MV-4-11 (cell line): ENCODE data around the gene PRAMEF5.
"Not testable (repeated sequence)": the region's sequence is repeated elsewhere in the genome, so short reads cannot be mapped to it uniquely, and the experiment has no call there.

Source experiments
- DNase-seq: peaks from one replicate; lab custom pipeline; 2025; lab: John Stamatoyannopoulos, UW

PRAMEF5 gene

GRCh38 chr1:13277016-13277415 lies 23.0 kb downstream of the PRAMEF5 start:
- DNase-seq: not testable (repeated sequence)

GRCh38 chr1:13279617-13280016 lies 25.6 kb downstream of the PRAMEF5 start:
- not testable (repeated sequence) for DNase-seq

GRCh38 chr1:13285037-13285436 lies 31.0 kb downstream of the PRAMEF5 start, which contains the start of gene PRAMEF8:
Gene PRAMEF8 (minus strand): TSS chr1:13285137. CDS start chr1:13284091, 1,046 bp downstream.
- DNase-seq: not testable (repeated sequence)

GRCh38 chr1:13289030-13289429 lies 35.0 kb downstream of the PRAMEF5 start:
- not testable (repeated sequence) for DNase-seq

- DNase-seq: not testable (repeated sequence)
Measured at GRCh38 chr1:13297216-13297931, 43.4 kb downstream of the PRAMEF5 start.

GRCh38 chr1:13298699-13299098 lies 44.7 kb downstream of the PRAMEF5 start:
- not testable (repeated sequence) for DNase-seq

- not testable (repeated sequence) for DNase-seq
Measured at GRCh38 chr1:13302197-13302596, 48.2 kb downstream of the PRAMEF5 start.

- DNase-seq: not testable (repeated sequence)
Measured at GRCh38 chr1:13303239-13303638, 49.2 kb downstream of the PRAMEF5 start, which contains the start of gene PRAMEF33. Gene PRAMEF33 (plus strand): TSS chr1:13303539. CDS start chr1:13305955, 2,416 bp downstream.
